SIG-M5 treated with dmso at 0.1 percent for 504 hours (cell line): ENCODE data around the gene PIK3CD.
"Not testable (repeated sequence)": the region's sequence is repeated elsewhere in the genome, so short reads cannot be mapped to it uniquely, and the experiment has no call there.

Experiments used
- DNase-seq: peaks from one replicate; lab custom pipeline; 2025; ENCODE audit not compliant: unreplicated experiment; lab: John Stamatoyannopoulos, UW

PIK3CD gene

DNA sequence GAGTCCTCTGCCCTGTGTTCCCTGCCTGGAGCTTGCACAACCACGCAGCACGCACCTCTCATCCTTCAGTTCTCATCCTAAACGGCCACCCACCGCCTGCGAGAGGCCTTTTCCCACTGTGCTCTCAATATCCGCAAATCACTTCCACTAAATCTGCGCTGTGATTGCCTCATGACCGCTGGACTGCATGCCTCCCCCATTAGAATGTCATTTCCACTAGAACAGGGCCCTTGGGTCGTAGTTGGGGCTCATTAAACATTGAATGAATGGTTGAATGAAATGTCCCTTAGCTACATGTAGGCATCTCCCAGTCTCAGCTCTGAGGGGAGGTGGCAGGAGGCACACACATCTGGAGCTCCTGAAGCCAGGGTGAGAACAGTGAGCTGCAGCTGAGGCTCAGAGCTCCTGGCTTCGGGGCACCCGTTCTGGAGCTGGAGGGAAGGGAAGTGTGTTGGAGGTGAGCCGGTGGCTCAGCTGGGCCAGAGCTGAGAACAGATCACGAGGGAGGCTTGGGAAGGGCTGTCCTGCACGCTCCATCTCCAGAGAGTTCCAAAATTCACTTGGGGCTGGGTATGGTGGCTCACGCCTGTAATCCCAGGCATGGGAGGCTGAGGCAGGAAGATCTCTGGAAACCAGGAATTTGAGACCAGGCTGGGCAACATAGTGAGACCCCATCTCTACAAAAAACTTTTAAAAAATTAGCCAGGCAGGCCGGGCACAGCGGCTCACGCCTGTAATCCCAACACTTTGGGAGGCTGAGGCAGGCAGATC is 32.4 kb upstream of the PIK3CD start:
- DNase-seq, result no peak

DNA sequence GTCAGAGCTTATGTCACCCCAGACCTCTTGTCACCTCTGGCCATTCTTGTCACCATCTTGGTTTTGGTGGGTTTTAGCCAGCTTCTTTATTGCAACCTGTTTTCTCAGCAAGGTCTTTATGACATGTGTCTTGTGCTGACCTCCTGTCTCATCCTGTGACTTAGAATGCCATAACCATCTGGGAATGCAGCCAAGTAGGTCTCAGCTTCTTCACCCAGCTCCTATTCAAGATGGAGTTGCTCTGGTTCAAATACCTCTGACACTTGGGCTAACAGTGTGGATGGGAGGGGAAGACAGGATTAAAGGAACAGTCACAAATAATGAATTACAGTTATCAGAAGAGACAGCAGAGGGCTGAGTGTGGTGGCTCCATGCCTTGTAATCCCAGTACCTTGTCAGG is 30.5 kb upstream of the PIK3CD start:
- no peak for DNase-seq

DNA sequence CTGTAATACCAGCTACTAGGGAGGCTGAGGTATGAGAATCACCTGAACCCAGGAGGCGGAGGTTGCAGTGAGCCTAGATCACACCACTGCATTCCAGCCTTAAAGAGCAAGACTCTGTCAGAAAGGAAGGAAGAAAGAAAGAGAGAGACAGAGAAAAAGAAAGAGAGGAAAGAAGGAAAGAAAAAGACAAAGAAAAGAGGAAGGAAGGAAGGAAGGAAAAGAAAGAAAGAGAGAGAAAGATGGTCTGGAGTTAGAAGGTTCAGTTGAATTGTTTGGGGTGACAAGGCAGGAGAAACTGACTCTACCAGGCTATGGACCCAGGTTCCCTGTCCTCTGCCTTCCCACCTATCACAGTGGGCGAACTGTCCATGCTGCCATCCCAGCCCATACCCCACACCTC is 27.4 kb upstream of the PIK3CD start:
- DNase-seq, result no peak

DNA sequence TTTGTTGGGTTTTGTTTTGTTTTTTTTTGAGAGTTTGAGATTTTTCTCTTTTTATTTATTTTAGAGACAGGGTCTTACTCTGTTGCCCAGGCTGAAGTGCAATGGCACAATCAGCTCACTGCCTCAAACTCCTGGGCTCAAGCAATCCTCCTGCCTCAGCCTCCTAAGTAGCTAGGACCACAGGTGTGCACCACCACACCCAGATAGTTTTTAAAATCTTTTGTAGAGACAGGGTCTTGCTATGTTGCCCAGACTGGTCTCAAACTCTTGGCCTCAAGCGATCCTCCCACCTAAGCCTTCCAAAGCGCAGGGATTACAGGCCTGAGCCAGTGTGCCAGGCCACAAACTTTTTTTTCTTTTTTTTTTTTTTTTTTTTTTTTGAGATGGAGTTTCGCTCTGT is 26.5 kb upstream of the PIK3CD start:
- not testable (repeated sequence) for DNase-seq

DNA sequence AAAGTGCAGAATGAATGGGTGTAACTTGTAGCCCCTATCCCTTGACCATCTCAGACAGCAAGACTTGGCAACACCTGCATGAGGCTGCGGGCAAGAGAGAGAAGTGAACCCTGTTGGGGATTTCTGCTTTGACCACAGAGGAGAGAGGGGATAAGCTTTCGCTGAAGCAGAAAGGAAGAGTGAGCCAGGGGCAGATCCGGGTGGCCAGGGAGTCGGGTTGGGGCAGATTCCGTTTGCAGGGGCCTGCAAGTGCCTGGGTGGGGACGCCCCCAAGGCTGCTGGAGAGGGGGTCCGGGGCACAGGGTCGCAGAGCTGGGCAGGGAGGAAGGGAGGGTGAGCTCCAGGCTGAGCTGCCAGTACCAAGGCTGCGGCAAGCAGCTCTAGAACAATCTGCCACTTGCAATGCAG is 25.3 kb upstream of the PIK3CD start:
- DNase-seq, result no peak

DNA sequence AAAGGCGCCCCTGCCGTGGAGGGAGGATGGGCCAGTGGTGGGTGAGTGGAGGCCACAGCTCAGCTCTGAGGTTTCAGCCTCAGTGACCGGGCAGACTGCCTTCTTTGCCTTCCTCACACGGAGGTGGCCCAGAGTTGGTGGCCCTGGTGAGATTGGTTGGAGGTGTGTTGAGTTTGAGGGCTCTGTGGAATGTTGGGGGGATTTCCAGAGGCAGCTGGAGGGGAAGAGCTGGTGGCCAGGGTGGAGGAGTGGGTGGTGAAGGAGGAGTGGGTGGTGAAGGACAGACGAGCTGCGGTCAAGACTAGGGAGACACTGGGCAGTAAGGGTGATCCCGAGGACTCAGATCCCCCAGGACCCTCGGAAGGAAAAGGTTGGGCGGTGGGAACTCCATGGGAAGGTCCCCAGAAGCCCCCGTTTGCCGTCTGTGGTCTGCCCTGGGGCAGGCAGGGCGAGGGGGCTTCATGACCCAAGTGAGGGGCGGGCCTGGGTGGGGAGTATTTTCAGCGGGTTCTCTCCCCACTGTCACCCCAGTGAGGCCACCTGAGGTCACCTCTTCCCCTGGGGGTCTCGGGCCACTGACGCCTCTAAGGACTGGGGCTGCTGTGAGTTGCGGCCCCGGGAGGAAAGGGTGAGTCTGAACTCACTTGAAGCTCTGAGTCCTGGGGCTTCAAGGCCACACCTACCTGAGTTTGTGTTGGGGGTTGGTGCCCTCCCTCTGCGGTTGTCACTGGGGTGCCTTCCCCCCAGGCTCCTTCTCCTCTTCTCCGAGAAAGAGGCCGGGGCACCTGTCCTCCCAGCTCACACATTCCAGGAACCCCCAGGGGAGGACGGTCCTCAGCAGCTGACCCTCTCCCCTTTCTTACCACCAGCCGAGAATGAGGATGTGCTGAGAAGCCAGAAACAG is 22.7 kb upstream of the PIK3CD start:
- DNase-seq, result no peak

DNA sequence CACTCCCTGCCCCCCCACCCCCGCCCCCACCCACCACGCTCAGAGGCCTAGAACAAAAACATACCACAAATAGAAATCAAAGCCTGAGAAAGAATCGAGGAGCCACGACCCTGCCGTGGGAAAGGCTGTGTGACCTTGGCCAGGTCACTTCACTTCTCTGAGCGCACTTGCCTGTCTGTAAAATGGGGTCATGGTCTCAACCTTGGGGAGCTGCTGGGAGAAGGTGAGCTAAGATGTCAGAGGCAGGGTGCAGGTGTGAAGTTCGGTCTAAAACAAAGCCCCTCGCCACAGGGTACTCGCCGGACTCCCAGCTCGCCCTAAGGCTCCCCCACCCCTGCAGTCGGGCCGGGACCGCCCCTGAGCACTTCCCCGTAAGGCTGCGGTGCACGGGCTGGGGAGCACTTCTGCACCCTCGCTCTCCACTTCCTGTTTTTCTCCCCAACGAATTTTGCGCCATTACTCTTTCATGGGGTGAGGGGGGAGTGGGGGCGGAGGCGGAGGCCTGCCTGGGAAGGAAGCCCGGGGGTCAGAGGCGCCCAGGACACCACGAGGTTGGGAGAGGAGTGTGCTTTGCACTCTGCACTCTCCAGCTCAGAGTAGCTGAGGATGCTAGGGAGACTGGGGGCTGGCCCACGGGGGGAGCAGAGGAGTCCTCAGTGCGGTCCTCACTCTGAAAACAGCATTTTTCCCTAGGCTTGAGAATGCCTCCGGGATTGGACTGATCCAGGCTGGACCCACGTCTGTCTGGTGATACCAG is 21.9 kb upstream of the PIK3CD start:
- DNase-seq, result peak; percentile 89

DNA sequence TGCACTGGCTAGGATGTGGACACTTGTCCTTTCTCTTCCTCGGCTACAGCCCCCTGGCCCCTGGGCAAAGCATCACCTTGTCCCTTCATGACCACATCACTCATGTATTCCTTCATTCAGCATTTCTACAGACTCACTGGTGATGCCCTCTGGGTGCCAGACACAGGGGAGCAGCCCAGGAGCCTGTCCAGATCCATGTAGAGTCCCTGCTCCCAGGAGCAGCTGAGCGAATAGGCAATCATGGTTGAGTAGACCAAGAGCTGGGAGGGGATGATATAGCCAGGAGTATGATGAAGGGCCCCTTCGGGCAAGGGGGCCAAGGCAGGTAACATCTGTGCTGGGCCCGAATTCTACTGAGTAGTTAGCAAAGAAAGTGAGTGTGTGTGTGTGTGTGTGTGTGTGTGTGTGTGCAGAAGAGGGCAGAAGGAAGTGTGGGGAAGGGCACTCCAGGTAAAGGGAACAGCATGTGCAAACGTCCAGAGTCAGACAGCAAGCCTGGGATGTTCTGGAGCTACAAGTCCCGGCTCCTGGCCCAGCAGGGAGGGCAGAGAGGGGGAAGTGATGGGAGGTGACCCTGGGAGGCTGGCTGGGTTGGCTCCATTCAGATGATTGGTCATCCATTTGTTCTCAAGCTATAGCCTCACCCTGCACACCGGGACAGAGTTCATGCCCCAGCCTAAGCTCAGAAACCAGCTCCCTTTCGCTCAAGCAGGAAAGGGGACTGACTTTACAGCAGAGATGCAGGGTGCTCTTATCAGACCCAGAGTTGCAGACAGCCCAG is 21.0 kb upstream of the PIK3CD start:
- no peak for DNase-seq

DNA sequence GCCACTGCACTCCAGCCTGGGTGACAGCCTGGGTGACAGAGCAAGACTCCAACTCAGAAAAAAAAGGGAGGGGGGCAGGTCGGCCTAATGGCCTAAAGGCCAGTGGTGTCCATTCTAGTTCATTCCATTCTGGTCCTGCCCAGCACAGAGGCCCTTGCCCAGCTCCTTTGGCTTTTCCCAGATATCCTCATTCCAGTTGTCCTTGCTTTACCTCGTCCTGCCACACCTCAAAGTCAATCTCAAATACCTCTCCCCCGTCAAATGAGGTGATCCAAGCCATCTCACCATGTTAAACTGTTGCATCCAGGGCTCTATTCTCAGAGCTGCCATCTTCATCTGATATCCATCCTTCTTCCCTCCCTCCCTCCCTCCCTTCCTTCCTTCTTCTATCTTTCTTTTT is 19.9 kb upstream of the PIK3CD start:
- DNase-seq, result no peak

DNA sequence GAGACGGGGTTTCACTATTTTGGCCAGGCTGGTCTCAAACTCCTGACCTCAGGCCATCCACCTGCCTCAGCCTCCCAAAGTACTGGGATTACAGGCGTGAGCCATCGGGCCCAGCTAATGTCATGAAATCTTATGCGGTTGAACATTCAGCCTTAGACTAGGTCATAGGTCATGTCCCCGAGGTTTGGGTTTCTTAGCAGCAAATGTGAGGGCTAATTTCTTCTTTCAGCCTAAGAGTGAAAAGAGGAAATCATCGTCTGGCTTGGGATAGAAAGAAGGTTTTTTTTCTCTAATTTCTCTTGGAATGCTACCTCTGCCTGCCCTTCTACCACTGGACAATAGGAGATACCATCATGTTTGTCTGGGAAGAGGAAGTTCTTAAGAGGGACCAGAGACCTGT is 18.0 kb upstream of the PIK3CD start:
- DNase-seq, result no peak

DNA sequence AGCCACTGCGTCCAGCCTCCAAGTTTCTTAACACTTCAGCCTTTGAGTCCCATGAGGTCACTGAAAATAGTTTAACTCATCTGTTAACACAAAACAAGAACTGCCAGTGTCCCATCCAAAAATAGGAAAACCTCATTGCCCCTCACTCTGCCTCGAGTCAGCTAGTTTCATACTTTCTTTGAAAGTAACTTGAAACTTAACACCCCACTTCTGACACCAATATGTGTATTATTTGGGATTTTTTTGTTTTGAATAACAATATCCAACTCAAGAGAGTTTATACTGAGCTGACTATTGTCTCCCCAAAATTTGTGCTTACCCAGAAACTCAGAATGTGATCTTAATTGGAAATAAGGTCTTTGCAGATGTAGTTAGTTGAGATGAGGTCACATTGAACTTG is 16.9 kb upstream of the PIK3CD start:
- DNase-seq, result no peak

DNA sequence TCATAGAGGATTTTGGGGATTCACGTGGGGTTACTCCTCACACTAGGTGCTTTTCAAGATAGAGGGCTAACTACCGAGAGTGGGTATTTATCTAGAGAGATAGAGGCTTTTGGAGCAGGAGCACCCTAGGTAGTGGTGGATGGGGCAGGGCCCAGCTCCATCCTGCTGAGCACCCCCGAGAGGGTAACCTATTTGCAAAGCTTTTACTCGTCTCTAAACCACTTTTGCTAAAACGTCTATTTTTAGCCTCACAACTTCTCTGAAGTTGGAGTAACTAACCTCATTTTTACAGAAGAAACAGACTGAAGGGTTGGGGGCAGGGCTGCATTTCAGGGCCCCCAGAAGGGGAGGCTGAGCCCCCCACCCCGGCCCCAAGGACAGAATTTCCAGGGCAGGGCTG is 12.3 kb upstream of the PIK3CD start:
- no peak for DNase-seq

DNA sequence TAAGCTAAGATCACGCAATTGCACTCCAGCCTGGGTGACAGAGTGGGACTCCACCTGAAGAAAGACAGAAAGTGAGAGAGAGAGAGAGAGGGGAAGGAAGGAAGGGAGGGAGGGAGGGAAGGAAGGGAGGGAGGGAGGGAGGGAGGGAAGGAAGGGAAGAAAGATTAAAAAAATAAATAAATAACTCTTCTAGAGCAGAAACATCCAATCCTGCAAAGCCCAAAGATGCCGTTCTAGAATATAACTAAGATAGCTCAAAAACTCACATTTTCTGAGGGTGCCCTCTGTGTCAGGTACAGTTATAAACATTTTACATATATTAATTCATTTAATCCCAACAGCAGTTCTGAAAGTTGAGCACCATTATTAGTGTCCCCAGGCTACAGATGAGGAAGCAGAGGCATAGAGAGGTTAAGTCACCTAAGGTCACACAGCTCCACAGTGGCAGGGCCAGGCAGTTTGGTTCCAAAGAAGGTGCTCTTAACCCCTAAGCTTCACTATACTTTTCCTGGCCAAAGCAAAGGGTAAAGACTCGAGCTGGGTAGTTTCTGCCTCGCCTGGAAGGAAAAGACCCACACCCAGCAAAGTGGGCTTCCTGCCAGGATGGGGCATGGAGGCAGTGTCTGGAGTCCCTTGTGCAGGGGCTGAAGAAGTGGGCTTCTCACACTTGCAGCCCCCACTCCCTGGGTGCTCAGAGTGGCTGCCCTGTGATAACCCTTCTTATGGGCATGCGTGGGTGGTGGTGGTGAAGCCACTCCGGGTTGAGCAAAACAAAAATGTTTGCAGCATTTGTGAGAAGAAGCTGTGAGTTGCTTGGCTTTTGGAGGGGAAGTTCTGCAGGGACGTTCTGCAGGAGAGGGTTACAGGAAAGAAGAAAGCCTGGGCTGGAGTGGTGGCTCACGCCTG is 7.9 kb upstream of the PIK3CD start:
- DNase-seq, result peak; percentile 49

DNA sequence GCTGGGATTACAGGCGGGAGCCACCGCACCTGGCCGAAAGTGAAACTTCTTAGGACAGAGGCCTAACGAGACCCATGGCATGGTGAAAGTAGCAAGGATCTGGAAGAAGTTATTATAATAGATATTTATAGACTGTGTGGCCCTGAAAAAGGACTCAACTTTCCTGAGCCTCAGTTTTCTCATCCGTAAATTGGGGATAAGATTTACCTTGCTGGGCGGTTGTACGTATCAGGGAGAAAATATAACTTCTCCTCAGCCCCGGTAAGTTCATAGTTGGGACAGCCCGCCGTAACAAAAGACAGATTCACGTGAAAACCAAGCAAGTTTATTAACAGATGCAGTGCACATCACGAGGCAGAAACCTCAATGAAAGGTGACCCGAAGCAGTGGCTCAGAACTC is 5.5 kb upstream of the PIK3CD start:
- DNase-seq, result no peak

DNA sequence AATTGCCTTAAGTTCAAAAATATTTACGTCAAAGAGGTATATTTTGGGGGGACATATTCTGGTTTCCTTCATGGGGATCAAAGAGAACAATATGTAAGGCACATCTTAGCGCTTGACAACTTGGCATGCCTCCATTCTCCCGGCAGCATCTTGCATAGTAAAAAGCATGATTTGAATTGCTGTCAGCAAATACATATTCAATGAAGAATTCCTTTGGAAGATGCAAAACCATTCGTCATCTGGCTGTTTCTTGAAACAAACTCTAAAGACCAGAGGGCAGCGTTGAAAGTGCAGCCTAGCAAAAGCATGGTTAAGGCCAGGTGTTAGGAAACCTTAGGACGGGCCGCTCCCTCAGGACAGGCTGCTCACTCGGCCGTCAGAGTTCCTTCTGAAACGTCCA is 3.4 kb upstream of the PIK3CD start:
- no peak for DNase-seq

DNA sequence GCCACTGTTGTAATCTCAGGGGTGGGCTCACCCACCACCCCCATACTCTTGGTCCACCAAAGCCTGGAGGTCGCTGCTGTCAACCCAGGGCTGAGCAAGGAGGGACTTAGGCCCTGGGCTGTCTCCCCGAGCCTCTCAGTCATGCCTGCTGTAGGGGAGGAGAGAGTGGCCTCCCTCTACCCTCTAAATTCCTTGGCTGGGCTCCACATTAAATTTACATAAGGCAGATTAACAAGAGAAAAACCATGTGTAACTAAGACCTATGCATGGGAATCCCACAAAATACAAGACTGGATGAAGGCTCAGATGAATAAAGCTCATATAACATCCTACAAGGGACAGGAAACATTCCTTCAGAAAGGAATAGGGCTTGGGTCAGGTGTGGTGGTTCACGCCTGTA is 1.8 kb upstream of the PIK3CD start:
- DNase-seq, result no peak

DNA sequence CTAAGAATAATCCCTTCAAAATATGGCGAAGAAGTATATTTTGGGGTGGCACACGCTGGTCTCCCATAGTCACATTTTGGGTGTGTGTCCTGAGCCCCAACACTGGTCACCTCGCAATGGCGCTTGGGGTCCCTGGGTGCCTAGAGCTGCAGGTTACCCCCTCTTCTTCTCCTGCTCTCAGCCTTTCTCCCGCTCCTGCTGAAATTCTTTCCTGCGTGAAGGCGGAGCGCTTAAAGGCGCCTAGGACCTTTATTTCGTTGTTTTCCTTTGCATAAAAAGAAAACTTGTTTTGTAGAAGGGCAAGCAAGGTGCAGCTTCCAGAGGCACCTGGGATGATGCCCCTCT is 339 bp upstream of the PIK3CD start:
- DNase-seq, result no peak

DNA sequence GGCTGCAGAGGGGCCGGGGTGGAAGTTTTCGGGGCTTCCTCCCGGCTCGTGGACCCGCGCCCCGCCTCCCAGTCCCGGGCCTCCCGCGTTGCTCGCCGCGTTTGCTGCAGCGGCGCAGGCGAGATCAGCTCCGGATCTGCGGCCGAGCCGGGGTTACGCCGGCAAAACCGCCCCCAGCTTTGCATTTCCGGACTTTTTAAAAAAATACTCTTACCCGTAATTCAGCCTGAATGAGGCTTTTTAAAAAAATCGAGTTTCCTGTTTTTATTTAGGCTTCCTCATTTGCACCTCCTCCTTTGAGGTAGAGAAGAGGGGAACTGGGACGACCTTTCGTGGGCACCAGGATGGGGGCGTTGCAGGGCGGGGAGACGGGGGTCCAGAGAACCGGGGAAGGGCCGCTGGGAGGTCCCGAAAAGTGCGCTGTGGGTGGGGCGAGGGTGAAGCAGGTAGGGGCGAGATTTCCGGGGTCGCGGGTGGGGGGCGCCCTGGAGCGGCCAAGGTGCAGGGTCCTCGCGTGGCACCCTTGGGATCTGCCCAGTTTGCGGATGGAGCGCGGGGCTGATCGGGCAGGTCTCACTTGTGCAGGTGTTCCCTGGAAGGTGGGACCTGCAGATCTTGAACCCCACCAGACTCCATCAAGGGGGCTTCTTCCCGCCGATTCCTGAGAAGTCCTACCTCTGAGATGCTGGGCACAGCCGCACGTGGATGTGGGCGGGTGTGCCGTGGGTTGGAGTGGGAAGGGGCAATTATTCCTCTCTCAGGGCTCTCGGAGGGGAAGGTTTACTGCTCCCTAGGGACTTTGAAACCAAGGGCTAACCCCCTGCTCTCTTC is 1.1 kb downstream of the PIK3CD start:
- peak; percentile 60 for DNase-seq

DNA sequence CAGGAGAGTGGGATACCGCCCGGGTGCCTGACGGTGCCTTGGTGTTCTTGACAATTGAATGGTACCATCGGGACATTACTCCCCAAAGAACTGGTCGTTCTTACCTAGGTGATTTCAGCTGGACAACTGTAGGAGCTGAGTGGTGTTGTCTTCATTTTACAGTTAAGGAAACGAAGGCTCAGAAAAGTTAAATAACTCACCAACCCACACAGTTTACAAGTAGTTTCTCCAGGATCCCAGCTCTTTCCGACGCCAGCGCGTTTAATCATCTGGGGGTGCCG is 1.6 kb downstream of the PIK3CD start:
- no peak for DNase-seq
